Sigmoid colon (tissue), 7 donors: ENCODE data around the gene PEPD. TPM values are rescaled to one million over a fixed set of nuclear protein-coding genes. Genes with fewer than 3 reads are reported as not detected.
A peak's percentile ranks its signal among the peaks of the same experiment; 100 is the strongest.

Experiments
- DNase-seq: peaks from one replicate; pipeline ENCODE4 v3.0.0-alpha.2; 2019
- H3K27ac ChIP-seq, 4 donors: fragments of 200-600 bp; sonication (generic); one replicate each; pipeline ENCODE4 v1.5.1; 2016 to 2019; ENCODE audit warnings: mild to moderate bottlenecking in 1 of 4
- H3K27me3 ChIP-seq, 3 donors: fragments of 200-600 bp; sonication (generic); one replicate each; pipeline ENCODE4 v1.5.1; 2019; ENCODE audit warnings: mild to moderate bottlenecking in 1 of 3
- H3K36me3 ChIP-seq, 4 donors: fragments of 200-600 bp; sonication (generic); one replicate each; pipeline ENCODE4 v1.5.1; 2016 to 2019
- H3K4me1 ChIP-seq, 4 donors: fragments of 200-600 bp; sonication (generic); one replicate each; pipeline ENCODE4 v1.5.1; 2017 to 2019
- H3K4me3 ChIP-seq, 4 donors: fragments of 200-600 bp; sonication (generic); one replicate each; pipeline ENCODE4 v1.5.1; 2017 to 2019; ENCODE audit warnings: mild to moderate bottlenecking in 2 of 4, moderate library complexity in 1 of 4
- H3K9me3 ChIP-seq, 4 donors: fragments of 200-600 bp in 3 of 4; sonication (generic) in 3 of 4; one replicate each; pipeline versions ENCODE4 v1.5.1 to v1.6.1; 2013 to 2019
- CTCF ChIP-seq, 4 experiments: fragments of 450-650 bp in 3 of 4; fragments of 200-600 bp in 1 of 4; IDR thresholded peaks; one replicate each; pipeline ENCODE4 v1.5.1; 2016 to 2019; ENCODE audit warnings: antibody characterized with exemption in 4 of 4, mild to moderate bottlenecking in 3 of 4, moderate library complexity in 2 of 4
- EP300 ChIP-seq, 4 donors: sonication (generic); formaldehyde crosslinking; IDR thresholded peaks; one replicate each; pipeline ENCODE4 v1.6.1; 2017; ENCODE audit warnings: antibody characterized with exemption in 4 of 4
- POLR2A ChIP-seq, 2 donors: fragments of 450-650 bp; IDR thresholded peaks; one replicate each; pipeline ENCODE4 v1.6.1; 2016; ENCODE audit warnings: antibody characterized with exemption in 2 of 2, mild to moderate bottlenecking in 2 of 2, moderate library complexity in 2 of 2
- POLR2AphosphoS5 ChIP-seq, 4 donors: sonication (generic); formaldehyde crosslinking; IDR thresholded peaks; one replicate each; pipeline ENCODE4 v1.6.1; 2017; ENCODE audit warnings: antibody characterized with exemption in 4 of 4
- WGBS, 2 donors: extraction: QIAGEN DNeasy Blood & Tissue Kit; methylation state at CpG; one replicate each; pipeline ENCODE4 v1.1.7; 2013; 5-methylcytosine and 5-hydroxymethylcytosine counted together
- intact Hi-C: fragments of 100-400 bp; cut with DNase I; formaldehyde crosslinking; loops from one replicate; pipeline ENCODE4 v1.15.1; 2023
- polyA plus RNA-seq, 3 donors: library from polyadenylated mRNA; stranded (reverse); fragments of 200-250 nt; gene quantifications; one replicate each; pipeline ENCODE4 v1.2.3, GENCODE V29; 2013
- total RNA-seq, 4 donors: library from RNA; depleted of rRNA; stranded (reverse); fragments of >200 nt; gene quantifications; one replicate each; pipeline ENCODE4 v1.1.0, GENCODE V29; 2016
- donor health status: healthy with polysubstance abuse.
- donor health status: Bipolar disorder and iron deficiency.
- donor health status: healthy.

Gene PEPD
- total and polyA plus RNA-seq, 7 donors, result 50.0 to 187 (median 67.8) TPM

- no peak for TF ChIP-seq POLR2AphosphoS5 (IDR thresholded peaks at IDR 0.05)
- TF ChIP-seq CTCF (IDR thresholded peaks at IDR 0.05), result no peak
- no peak for TF ChIP-seq POLR2A (IDR thresholded peaks at IDR 0.05)
- no peak for TF ChIP-seq EP300 (IDR thresholded peaks at IDR 0.05)
- DNase-seq, result peak; percentile 13
- no peaks in the 10 kb centered on the region for H3K9me3 ChIP-seq
- H3K27ac ChIP-seq, result no peak overlapping the region
- no peaks in the 10 kb centered on the region for H3K4me1 ChIP-seq
- intact Hi-C loops, result no loop called here
- WGBS, 2 donors, result 82 to 91% methylated on average over 7 of the region's 7 CpGs
- no peaks in the 10 kb centered on the region for H3K27me3 ChIP-seq
- no peaks in the 10 kb centered on the region for H3K36me3 ChIP-seq
- H3K4me3 ChIP-seq, result no peak overlapping the region
Measured at GRCh38 chr19:33554821-33555220, 33.2 kb upstream of the PEPD start.

GRCh38 chr19:33554391-33554790 is 32.8 kb upstream of the PEPD start:
- Histone ChIP-seq H3K4me1 (no peaks in the 10 kb centered on the region), H3K27me3 (no peaks in the 10 kb centered on the region), H3K4me3 (no peak overlapping the region), H3K27ac (no peak overlapping the region), H3K36me3 (no peaks in the 10 kb centered on the region), H3K9me3 (no peaks in the 10 kb centered on the region)
- intact Hi-C loops, result no loop called here
- no peak for TF ChIP-seq CTCF (IDR thresholded peaks at IDR 0.05)
- no peak for TF ChIP-seq POLR2A (IDR thresholded peaks at IDR 0.05)
- TF ChIP-seq POLR2AphosphoS5 (IDR thresholded peaks at IDR 0.05), result no peak
- no peak for TF ChIP-seq EP300 (IDR thresholded peaks at IDR 0.05)
- 87 to 89% methylated on average over 9 of the region's 9 CpGs for WGBS, 2 donors
- DNase-seq, result no peak

GRCh38 chr19:33553530-33554310 is 32.1 kb upstream of the PEPD start:
- no peak overlapping the region for H3K27ac ChIP-seq
- intact Hi-C loops, result no loop called here
- H3K36me3 ChIP-seq, result no peaks in the 10 kb centered on the region
- 79 to 83% methylated on average over 17 of the region's 17 CpGs for WGBS, 2 donors
- H3K27me3 ChIP-seq, result no peaks in the 10 kb centered on the region
- no peaks in the 10 kb centered on the region for H3K4me1 ChIP-seq
- peak; percentile 24 for DNase-seq
- H3K4me3 ChIP-seq, result no peak overlapping the region
- TF ChIP-seq EP300 (IDR thresholded peaks at IDR 0.05), result no peak
- TF ChIP-seq POLR2AphosphoS5 (IDR thresholded peaks at IDR 0.05), result no peak
- no peaks in the 10 kb centered on the region for H3K9me3 ChIP-seq

GRCh38 chr19:33552928-33553279 is 31.3 kb upstream of the PEPD start:
- TF ChIP-seq CTCF (IDR thresholded peaks at IDR 0.05) (no peak), POLR2A (IDR thresholded peaks at IDR 0.05) (no peak), POLR2AphosphoS5 (IDR thresholded peaks at IDR 0.05) (no peak), EP300 (IDR thresholded peaks at IDR 0.05) (no peak)
- intact Hi-C loops, result no loop called here
- H3K9me3 ChIP-seq, result no peaks in the 10 kb centered on the region
- H3K4me1 ChIP-seq, result no peaks in the 10 kb centered on the region
- H3K27ac ChIP-seq, result no peak overlapping the region
- peak; percentile 40 for DNase-seq
- no peak overlapping the region for H3K4me3 ChIP-seq
- H3K36me3 ChIP-seq, result no peaks in the 10 kb centered on the region
- 93 to 97% methylated on average over 4 of the region's 4 CpGs for WGBS, 2 donors
- no peaks in the 10 kb centered on the region for H3K27me3 ChIP-seq

GRCh38 chr19:33552191-33552927 is 30.8 kb upstream of the PEPD start:
- peak; percentile 32 for DNase-seq
- no peak for TF ChIP-seq CTCF (IDR thresholded peaks at IDR 0.05)
- no peak for TF ChIP-seq POLR2AphosphoS5 (IDR thresholded peaks at IDR 0.05)
- no peak for TF ChIP-seq EP300 (IDR thresholded peaks at IDR 0.05)
- TF ChIP-seq POLR2A (IDR thresholded peaks at IDR 0.05), result no peak
- intact Hi-C loops, result no loop called here
- Histone ChIP-seq H3K27ac (no peak overlapping the region), H3K4me3 (no peak overlapping the region), H3K4me1 (no peaks in the 10 kb centered on the region), H3K9me3 (no peaks in the 10 kb centered on the region), H3K27me3 (no peaks in the 10 kb centered on the region), H3K36me3 (no peaks in the 10 kb centered on the region)
- WGBS, 2 donors, result 79 to 88% methylated on average over 18 of the region's 18 CpGs
